Stimulated activated naive CD4-positive, alpha-beta T cell (primary cell): Measurements from ENCODE around the gene ARPC4.

Experiments
- DNase-seq, 6 experiments: peaks; one replicate each; lab custom pipeline; 2025; lab: John Stamatoyannopoulos, UW

Gene ARPC4

GRCh38 chr3:9792405-9793160 is at the start of gene ARPC4, which contains the start of gene TADA3:
Gene ARPC4 (plus strand): TSS chr3:9793082. CDS start chr3:9793122, 40 bp downstream.
Gene TADA3 (minus strand): TSS chr3:9792473. CDS start chr3:9791466, 1,007 bp downstream.
- peak; percentile 85 to 98 (median 92) for DNase-seq

- no peak for DNase-seq
These were observed 49.3 kb upstream of the ARPC4 start for GRCh38 chr3:9743548-9743947.

GRCh38 chr3:9744162-9744561 is 48.7 kb upstream of the ARPC4 start:
- DNase-seq: no peak

- no peak for DNase-seq
These were observed 47.4 kb upstream of the ARPC4 start for GRCh38 chr3:9745521-9745920.

GRCh38 chr3:9746330-9746729 is 46.6 kb upstream of the ARPC4 start:
- DNase-seq: no peak

GRCh38 chr3:9747267-9747666 is 45.6 kb upstream of the ARPC4 start:
- DNase-seq: no peak

- no peak for DNase-seq
These were observed 44.9 kb upstream of the ARPC4 start for GRCh38 chr3:9748031-9748430.

- DNase-seq: no peak
These were observed 43.6 kb upstream of the ARPC4 start for GRCh38 chr3:9749296-9749644.

GRCh38 chr3:9749645-9750555 is 43.0 kb upstream of the ARPC4 start, which contains the start of gene OGG1:
Gene OGG1 (plus strand): TSS chr3:9749952. CDS start chr3:9750287, 335 bp downstream.
- peak; percentile 91 to 94 (median 92) for DNase-seq

GRCh38 chr3:9750556-9751411 is 42.1 kb upstream of the ARPC4 start:
- DNase-seq: no peak

GRCh38 chr3:9754678-9755077 is 38.2 kb upstream of the ARPC4 start:
- no peak for DNase-seq

GRCh38 chr3:9757427-9757826 is 35.5 kb upstream of the ARPC4 start:
- DNase-seq: no peak

- DNase-seq: no peak
These were observed 31.9 kb upstream of the ARPC4 start for GRCh38 chr3:9760779-9761505.

GRCh38 chr3:9761919-9762318 is 31.0 kb upstream of the ARPC4 start:
- no peak for DNase-seq

- no peak for DNase-seq
These were observed 30.0 kb upstream of the ARPC4 start for GRCh38 chr3:9762871-9763270.

- DNase-seq: no peak
These were observed 27.0 kb upstream of the ARPC4 start for GRCh38 chr3:9765865-9766264.

- DNase-seq: no peak
These were observed 25.5 kb upstream of the ARPC4 start for GRCh38 chr3:9767418-9767817.

GRCh38 chr3:9768141-9768775 is 24.6 kb upstream of the ARPC4 start:
- no peak for DNase-seq

GRCh38 chr3:9769012-9769411 is 23.9 kb upstream of the ARPC4 start:
- DNase-seq: no peak

GRCh38 chr3:9769426-9770275 is 23.2 kb upstream of the ARPC4 start, which contains the start of gene CAMK1:
Gene CAMK1 (minus strand): TSS chr3:9769947. CDS start chr3:9767749, 2,198 bp downstream.
- peak in 5 of 6 experiments; percentile 4 to 39 (median 23) for DNase-seq
